Stimulated activated CD4-positive, alpha-beta T cell treated with anti-CD3 and anti-CD28 coated beads, TNF-alpha, amount 100 ng/mL, for 4 hours (primary cell): Measurements from ENCODE around the gene IL18R1.

Source experiments
- DNase-seq, 3 experiments: peaks; one replicate each; pipeline ENCODE4 v3.0.0-alpha.2; 2020; ENCODE audit warnings: low read depth in 3 of 3

Gene IL18R1

GRCh38 chr2:102345329-102345920 is 10.2 kb upstream of the IL18R1 start:
- DNase-seq, result no peak

- DNase-seq, result no peak
These were observed 9.0 kb upstream of the IL18R1 start for GRCh38 chr2:102346381-102347130.

- no peak for DNase-seq
These were observed 5.3 kb upstream of the IL18R1 start for GRCh38 chr2:102350137-102350793.

GRCh38 chr2:102356381-102356712 is 751 bp downstream of the IL18R1 start:
- no peak for DNase-seq

GRCh38 chr2:102356741-102357140 is 1.1 kb downstream of the IL18R1 start:
- no peak for DNase-seq

GRCh38 chr2:102357937-102358336 is 2.3 kb downstream of the IL18R1 start:
- no peak for DNase-seq

- no peak for DNase-seq
These were observed 2.9 kb downstream of the IL18R1 start for GRCh38 chr2:102358496-102358895.

- DNase-seq, result no peak
These were observed 3.9 kb downstream of the IL18R1 start for GRCh38 chr2:102359527-102359926.

- DNase-seq, result no peak
These were observed 6.1 kb downstream of the IL18R1 start for GRCh38 chr2:102361632-102362241.

GRCh38 chr2:102365763-102366162 is 10.2 kb downstream of the IL18R1 start:
- DNase-seq, result no peak

- no peak for DNase-seq
These were observed 11.0 kb downstream of the IL18R1 start for GRCh38 chr2:102366406-102367112.

- no peak for DNase-seq
These were observed 11.9 kb downstream of the IL18R1 start for GRCh38 chr2:102367331-102367971.

- no peak for DNase-seq
These were observed 13.0 kb downstream of the IL18R1 start for GRCh38 chr2:102368461-102369109.

GRCh38 chr2:102369866-102370265 is 14.3 kb downstream of the IL18R1 start:
- no peak for DNase-seq

GRCh38 chr2:102376052-102376591 is 20.5 kb downstream of the IL18R1 start:
- no peak for DNase-seq

- DNase-seq, result no peak
These were observed 28.1 kb downstream of the IL18R1 start for GRCh38 chr2:102383722-102384121.

GRCh38 chr2:102385522-102385921 is 29.9 kb downstream of the IL18R1 start:
- DNase-seq, result no peak

GRCh38 chr2:102386004-102386403 is 30.4 kb downstream of the IL18R1 start:
- no peak for DNase-seq

GRCh38 chr2:102386867-102387541 is 31.4 kb downstream of the IL18R1 start:
- DNase-seq, result no peak
